HUES6 (cell line): Measurements from ENCODE around the gene FURIN.

Experiments
- H3K27ac ChIP-seq: 2 replicates; pipeline ENCODE4 v1.7.0; 2013; ENCODE audit warnings: low read depth, mild to moderate bottlenecking, low read length, inconsistent platforms
- H3K27me3 ChIP-seq: 2 replicates; pipeline ENCODE4 v1.6.1; 2013; ENCODE audit warnings: low read length; ENCODE audit not compliant: control insufficient read depth, insufficient read depth
- H3K36me3 ChIP-seq: 2 replicates; pipeline ENCODE4 v1.6.1; 2013; ENCODE audit warnings: low read length; ENCODE audit not compliant: control insufficient read depth, insufficient read depth
- H3K4me1 ChIP-seq: 2 replicates; pipeline ENCODE4 v1.6.1; 2013; ENCODE audit warnings: low read length; ENCODE audit not compliant: control insufficient read depth, insufficient read depth
- H3K4me3 ChIP-seq: 2 replicates; pipeline ENCODE4 v1.5.1; 2013; ENCODE audit warnings: low read depth, low read length
- H3K9ac ChIP-seq: one replicate; pipeline ENCODE4 v1.6.1; 2013; ENCODE audit warnings: mild to moderate bottlenecking, low read length
- H3K9me3 ChIP-seq: 2 replicates; pipeline ENCODE4 v1.6.1; 2013; ENCODE audit warnings: low read depth, low read length; ENCODE audit not compliant: control insufficient read depth, insufficient read depth

The FURIN gene

DNA sequence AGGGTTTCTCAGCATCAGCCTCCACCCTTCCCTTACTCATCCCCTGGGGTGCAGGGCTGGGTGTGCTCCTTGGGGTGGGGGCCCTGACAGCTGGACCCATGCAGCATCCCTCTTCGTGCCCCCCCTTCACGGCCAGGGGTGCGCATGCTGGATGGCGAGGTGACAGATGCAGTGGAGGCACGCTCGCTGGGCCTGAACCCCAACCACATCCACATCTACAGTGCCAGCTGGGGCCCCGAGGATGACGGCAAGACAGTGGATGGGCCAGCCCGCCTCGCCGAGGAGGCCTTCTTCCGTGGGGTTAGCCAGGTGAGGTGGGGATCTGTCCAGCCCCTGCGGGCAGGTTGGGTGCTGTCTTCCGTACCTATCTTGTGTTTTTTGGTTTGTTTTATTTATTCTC lies 9.6 kb downstream of the FURIN start:
- Histone ChIP-seq H3K4me1 (peaks cover 18% of the 10 kb centered on the region), H3K9ac (no peak overlapping the region), H3K27me3 (no peaks in the 10 kb centered on the region), H3K9me3 (no peaks in the 10 kb centered on the region), H3K36me3 (peaks cover 65% of the 10 kb centered on the region), H3K4me3 (no peak overlapping the region), H3K27ac (no peak overlapping the region)

DNA sequence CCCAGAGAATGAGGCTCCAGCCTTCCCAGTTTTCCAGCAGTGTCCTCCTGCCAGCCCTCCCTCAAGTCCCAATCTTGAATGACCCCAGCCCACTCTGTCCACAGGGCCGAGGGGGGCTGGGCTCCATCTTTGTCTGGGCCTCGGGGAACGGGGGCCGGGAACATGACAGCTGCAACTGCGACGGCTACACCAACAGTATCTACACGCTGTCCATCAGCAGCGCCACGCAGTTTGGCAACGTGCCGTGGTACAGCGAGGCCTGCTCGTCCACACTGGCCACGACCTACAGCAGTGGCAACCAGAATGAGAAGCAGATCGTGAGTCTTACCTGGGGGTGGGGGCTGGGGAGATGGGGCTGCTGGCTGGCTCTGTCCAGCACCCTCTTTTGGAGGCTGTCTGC lies 10.3 kb downstream of the FURIN start:
- no peak overlapping the region for H3K27ac ChIP-seq
- H3K27me3 ChIP-seq = no peaks in the 10 kb centered on the region
- H3K9me3 ChIP-seq = no peaks in the 10 kb centered on the region
- no peak overlapping the region for H3K9ac ChIP-seq
- peaks cover 65% of the 10 kb centered on the region for H3K36me3 ChIP-seq
- peaks cover 18% of the 10 kb centered on the region for H3K4me1 ChIP-seq
- H3K4me3 ChIP-seq = no peak overlapping the region

- Histone ChIP-seq H3K4me3 (no peak overlapping the region), H3K9ac (no peak overlapping the region), H3K27ac (no peak overlapping the region), H3K27me3 (no peaks in the 10 kb centered on the region), H3K36me3 (peaks cover 65% of the 10 kb centered on the region), H3K9me3 (no peaks in the 10 kb centered on the region), H3K4me1 (peaks cover 15% of the 10 kb centered on the region)
Observed at GRCh38 chr15:90879730-90880366, 11.5 kb downstream of the FURIN start.

- H3K4me1 ChIP-seq = peaks cover 21% of the 10 kb centered on the region
- no peaks in the 10 kb centered on the region for H3K9me3 ChIP-seq
- no peak overlapping the region for H3K27ac ChIP-seq
- H3K36me3 ChIP-seq = peaks cover 64% of the 10 kb centered on the region
- H3K27me3 ChIP-seq = no peaks in the 10 kb centered on the region
- H3K9ac ChIP-seq = no peak overlapping the region
- H3K4me3 ChIP-seq = no peak overlapping the region
Observed at GRCh38 chr15:90880381-90881145, 12.2 kb downstream of the FURIN start.

GRCh38 chr15:90881181-90881977 lies 13.0 kb downstream of the FURIN start:
- no peaks in the 10 kb centered on the region for H3K27me3 ChIP-seq
- no peak overlapping the region for H3K4me3 ChIP-seq
- no peak overlapping the region for H3K27ac ChIP-seq
- H3K9ac ChIP-seq = no peak overlapping the region
- peaks cover 56% of the 10 kb centered on the region for H3K36me3 ChIP-seq
- peaks cover 25% of the 10 kb centered on the region for H3K4me1 ChIP-seq
- no peaks in the 10 kb centered on the region for H3K9me3 ChIP-seq

GRCh38 chr15:90881978-90882721 lies 13.8 kb downstream of the FURIN start:
- H3K9ac ChIP-seq = no peak overlapping the region
- peaks cover 48% of the 10 kb centered on the region for H3K36me3 ChIP-seq
- H3K4me3 ChIP-seq = no peak overlapping the region
- H3K9me3 ChIP-seq = no peaks in the 10 kb centered on the region
- no peak overlapping the region for H3K27ac ChIP-seq
- peaks cover 25% of the 10 kb centered on the region for H3K4me1 ChIP-seq
- H3K27me3 ChIP-seq = no peaks in the 10 kb centered on the region

DNA sequence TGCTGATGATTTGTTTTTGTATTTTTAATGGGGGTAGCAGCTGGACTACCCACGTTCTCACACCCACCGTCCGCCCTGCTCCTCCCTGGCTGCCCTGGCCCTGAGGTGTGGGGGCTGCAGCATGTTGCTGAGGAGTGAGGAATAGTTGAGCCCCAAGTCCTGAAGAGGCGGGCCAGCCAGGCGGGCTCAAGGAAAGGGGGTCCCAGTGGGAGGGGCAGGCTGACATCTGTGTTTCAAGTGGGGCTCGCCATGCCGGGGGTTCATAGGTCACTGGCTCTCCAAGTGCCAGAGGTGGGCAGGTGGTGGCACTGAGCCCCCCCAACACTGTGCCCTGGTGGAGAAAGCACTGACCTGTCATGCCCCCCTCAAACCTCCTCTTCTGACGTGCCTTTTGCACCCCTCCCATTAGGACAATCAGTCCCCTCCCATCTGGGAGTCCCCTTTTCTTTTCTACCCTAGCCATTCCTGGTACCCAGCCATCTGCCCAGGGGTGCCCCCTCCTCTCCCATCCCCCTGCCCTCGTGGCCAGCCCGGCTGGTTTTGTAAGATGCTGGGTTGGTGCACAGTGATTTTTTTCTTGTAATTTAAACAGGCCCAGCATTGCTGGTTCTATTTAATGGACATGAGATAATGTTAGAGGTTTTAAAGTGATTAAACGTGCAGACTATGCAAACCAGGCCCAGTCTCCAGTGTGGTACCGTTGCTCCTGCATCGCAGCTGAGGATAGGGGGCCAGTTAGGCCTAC lies 14.6 kb downstream of the FURIN start:
- H3K36me3 ChIP-seq = peaks cover 40% of the 10 kb centered on the region
- peaks cover 25% of the 10 kb centered on the region for H3K4me1 ChIP-seq
- no peak overlapping the region for H3K4me3 ChIP-seq
- no peak overlapping the region for H3K9ac ChIP-seq
- H3K9me3 ChIP-seq = no peaks in the 10 kb centered on the region
- peak overlapping the region; percentile 67; the same call in 1 of the 2 replicates for H3K27ac ChIP-seq
- no peaks in the 10 kb centered on the region for H3K27me3 ChIP-seq

DNA sequence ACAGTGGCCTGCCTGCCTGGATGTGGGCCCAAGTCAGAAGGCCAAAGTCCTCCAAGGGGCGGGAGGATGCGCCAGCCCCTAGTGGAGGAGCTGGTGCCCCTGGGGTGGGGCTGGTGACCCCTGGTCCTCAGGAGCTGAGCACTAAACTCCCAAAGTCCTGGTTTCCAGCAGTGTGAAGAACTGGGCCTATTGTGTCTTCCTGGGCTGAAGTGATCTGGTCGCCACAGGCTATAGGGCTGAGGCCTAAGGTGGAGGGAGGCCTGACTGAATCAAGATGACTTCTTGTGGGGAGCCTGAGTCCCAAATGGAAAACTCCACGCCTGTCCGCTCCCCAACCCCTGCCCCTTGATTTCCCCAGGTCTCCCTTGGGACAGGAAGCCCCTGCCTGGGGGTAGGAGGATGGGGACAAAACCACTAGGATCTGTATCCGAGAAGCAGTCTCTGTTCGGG lies 15.2 kb downstream of the FURIN start:
- peaks cover 25% of the 10 kb centered on the region for H3K4me1 ChIP-seq
- peak overlapping the region; percentile 46 for H3K4me3 ChIP-seq
- H3K9me3 ChIP-seq = no peaks in the 10 kb centered on the region
- peaks cover 34% of the 10 kb centered on the region for H3K36me3 ChIP-seq
- no peaks in the 10 kb centered on the region for H3K27me3 ChIP-seq
- peak overlapping the region; percentile 45 for H3K9ac ChIP-seq
- peak overlapping the region; percentile 67; the same call in 1 of the 2 replicates for H3K27ac ChIP-seq

GRCh38 chr15:90883976-90884718 lies 15.8 kb downstream of the FURIN start, which contains the start of gene FES:
FES (plus strand) TSS chr15:90884504; CDS start chr15:90885046, 542 bp downstream.
- H3K4me1 ChIP-seq = peaks cover 25% of the 10 kb centered on the region
- H3K4me3 ChIP-seq = peak within 1 kb of the TSS; percentile 46
- peak within 1 kb of the TSS; percentile 47 for H3K9ac ChIP-seq
- H3K36me3 ChIP-seq = peaks cover 28% of the 10 kb centered on the region
- peak within 1 kb of the TSS; percentile 67 for H3K27ac ChIP-seq
- H3K9me3 ChIP-seq = no peaks in the 10 kb centered on the region
- no peaks in the 10 kb centered on the region for H3K27me3 ChIP-seq
